Measurements from ENCODE around the gene BHMT.
"Not testable (repeated sequence)": the region's sequence is repeated elsewhere in the genome, so short reads cannot be mapped to it uniquely, and the experiment has no call there.

Gene BHMT

DNA sequence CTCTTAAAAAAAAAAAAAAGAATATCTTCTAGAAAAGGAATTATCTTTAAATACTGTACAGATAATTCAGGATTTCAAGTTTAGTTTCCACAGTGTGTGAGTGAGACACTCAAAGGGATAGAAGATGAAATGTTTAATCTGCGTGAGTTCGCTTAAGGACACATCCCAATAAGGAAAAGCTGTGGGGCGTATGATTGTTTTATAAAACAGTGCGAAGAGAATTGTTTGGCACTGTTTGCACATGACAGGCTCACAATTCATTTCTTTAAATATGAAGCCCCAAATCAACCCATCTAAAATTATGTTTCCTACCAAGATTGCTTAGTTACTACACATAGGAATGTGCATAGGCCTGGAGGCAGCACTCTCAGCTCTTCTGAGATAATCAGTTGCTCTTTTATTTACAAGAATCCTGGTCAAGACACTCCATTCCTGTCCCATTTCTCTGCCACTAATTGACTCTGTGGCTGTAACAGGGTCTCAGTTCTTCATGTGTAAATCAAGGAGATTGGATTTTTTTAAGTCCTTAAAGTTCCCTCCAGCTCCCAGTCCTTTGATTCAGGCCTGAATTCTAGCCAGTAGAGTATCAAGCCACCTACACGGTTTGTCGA lies 60.1 kb downstream of the BHMT start:
- Histone ChIP-seq H3K4me3 (ENCODE audit: low read length in 2 of 2) (no peak overlapping the region), H3K9me3 (ENCODE audit: control insufficient read depth in 2 of 2, low read length in 2 of 2) (no peaks in the 10 kb centered on the region), H3K4me1 (ENCODE audit: control insufficient read depth in 2 of 2, insufficient read depth in 2 of 2, low read length in 2 of 2) (peaks cover 2 to 12% of the 10 kb centered on the region in 2 donors), H3K36me3 (ENCODE audit: control insufficient read depth in 2 of 2, insufficient read depth in 2 of 2, low read length in 2 of 2) (no peaks in the 10 kb centered on the region), H3K27ac (ENCODE audit: low read depth in 2 of 2, low read length in 2 of 2) (no peak overlapping the region), H3K27me3 (ENCODE audit: control insufficient read depth in 2 of 2, insufficient read depth in 2 of 2, low read length in 2 of 2) (no peaks in the 10 kb centered on the region), H3K9ac (ENCODE audit: low read depth in 1 of 2, low read length in 2 of 2) (no peak overlapping the region)

DNA sequence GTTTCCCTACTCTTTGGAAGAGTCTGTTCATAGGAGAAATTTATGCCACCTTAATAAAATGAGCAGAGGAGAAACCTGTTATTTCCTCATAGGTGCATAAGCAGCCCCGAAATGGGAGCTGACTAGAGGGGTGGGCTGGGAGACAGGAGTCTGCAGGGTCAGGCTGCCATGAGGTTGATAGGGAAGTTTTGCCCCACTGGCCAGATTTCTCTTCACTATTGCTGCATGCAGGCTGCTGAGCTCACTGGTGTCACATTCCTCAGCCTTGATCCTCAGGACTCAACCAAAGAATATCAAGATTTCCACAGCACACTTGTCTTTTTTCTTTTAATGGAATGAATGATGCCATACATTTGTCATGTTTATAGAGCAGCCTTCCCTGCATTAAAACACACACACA lies 60.7 kb downstream of the BHMT start:
- H3K27ac ChIP-seq (ENCODE audit: low read depth in 2 of 2, low read length in 2 of 2): no peak overlapping the region

DNA sequence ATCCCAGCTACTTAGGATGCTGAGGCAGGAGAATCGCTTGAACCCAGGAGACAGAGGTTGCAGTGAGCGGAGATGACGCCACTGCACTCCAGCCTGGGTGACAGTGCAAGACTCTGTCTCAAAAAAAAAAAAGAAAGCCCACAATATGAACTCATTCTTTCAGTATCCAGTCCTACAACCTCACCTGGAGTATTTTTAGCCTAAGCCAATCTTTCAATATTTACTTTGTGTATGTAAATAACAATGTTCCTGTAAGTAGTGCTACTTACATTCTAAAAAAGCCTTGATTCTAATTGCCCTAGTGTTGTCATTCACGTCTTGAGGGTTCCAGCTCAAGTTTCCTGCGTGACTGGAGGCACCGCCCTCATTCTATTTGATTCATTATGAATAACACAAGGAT lies 62.0 kb downstream of the BHMT start:
- peak overlapping the region in 1 of 2 donors; percentile 51 for H3K27ac ChIP-seq (ENCODE audit: low read depth in 2 of 2, low read length in 2 of 2)
- no peaks in the 10 kb centered on the region for H3K36me3 ChIP-seq (ENCODE audit: control insufficient read depth in 2 of 2, insufficient read depth in 2 of 2, low read length in 2 of 2)
- no peaks in the 10 kb centered on the region for H3K9me3 ChIP-seq (ENCODE audit: control insufficient read depth in 2 of 2, low read length in 2 of 2)
- H3K9ac ChIP-seq (ENCODE audit: low read depth in 1 of 2, low read length in 2 of 2): no peak overlapping the region
- H3K27me3 ChIP-seq (ENCODE audit: control insufficient read depth in 2 of 2, insufficient read depth in 2 of 2, low read length in 2 of 2): no peaks in the 10 kb centered on the region
- H3K4me1 ChIP-seq (ENCODE audit: control insufficient read depth in 2 of 2, insufficient read depth in 2 of 2, low read length in 2 of 2): peaks cover 2 to 12% of the 10 kb centered on the region in 2 donors
- no peak overlapping the region for H3K4me3 ChIP-seq (ENCODE audit: low read length in 2 of 2)

More for the DNA sequence above, 60.7 kb downstream of the BHMT start:
- Histone ChIP-seq H3K4me1 (ENCODE audit: control insufficient read depth in 2 of 2, insufficient read depth in 2 of 2, low read length in 2 of 2) (peaks cover 2 to 12% of the 10 kb centered on the region in 2 donors), H3K4me3 (ENCODE audit: low read length in 2 of 2) (no peak overlapping the region), H3K9me3 (ENCODE audit: control insufficient read depth in 2 of 2, low read length in 2 of 2) (no peaks in the 10 kb centered on the region), H3K36me3 (ENCODE audit: control insufficient read depth in 2 of 2, insufficient read depth in 2 of 2, low read length in 2 of 2) (no peaks in the 10 kb centered on the region), H3K27me3 (ENCODE audit: control insufficient read depth in 2 of 2, insufficient read depth in 2 of 2, low read length in 2 of 2) (no peaks in the 10 kb centered on the region), H3K9ac (ENCODE audit: low read depth in 1 of 2, low read length in 2 of 2) (no peak overlapping the region)

- not testable (repeated sequence) for H3K4me3 ChIP-seq (ENCODE audit: low read length in 2 of 2); H3K36me3 ChIP-seq (ENCODE audit: control insufficient read depth in 2 of 2, insufficient read depth in 2 of 2, low read length in 2 of 2); H3K9ac ChIP-seq (ENCODE audit: low read depth in 1 of 2, low read length in 2 of 2); H3K4me1 ChIP-seq (ENCODE audit: control insufficient read depth in 2 of 2, insufficient read depth in 2 of 2, low read length in 2 of 2); H3K27me3 ChIP-seq (ENCODE audit: control insufficient read depth in 2 of 2, insufficient read depth in 2 of 2, low read length in 2 of 2); H3K27ac ChIP-seq (ENCODE audit: low read depth in 2 of 2, low read length in 2 of 2); H3K9me3 ChIP-seq (ENCODE audit: control insufficient read depth in 2 of 2, low read length in 2 of 2)
Observed at GRCh38 chr5:79180449-79180848, 68.8 kb downstream of the BHMT start.

GRCh38 chr5:79181419-79182022 lies 69.9 kb downstream of the BHMT start:
- no peak overlapping the region for H3K4me3 ChIP-seq (ENCODE audit: low read length in 2 of 2)
- no peaks in the 10 kb centered on the region for H3K9me3 ChIP-seq (ENCODE audit: control insufficient read depth in 2 of 2, low read length in 2 of 2)
- no peak overlapping the region for H3K27ac ChIP-seq (ENCODE audit: low read depth in 2 of 2, low read length in 2 of 2)
- H3K36me3 ChIP-seq (ENCODE audit: control insufficient read depth in 2 of 2, insufficient read depth in 2 of 2, low read length in 2 of 2): no peaks in the 10 kb centered on the region
- H3K4me1 ChIP-seq (ENCODE audit: control insufficient read depth in 2 of 2, insufficient read depth in 2 of 2, low read length in 2 of 2): no peaks in the 10 kb centered on the region
- H3K9ac ChIP-seq (ENCODE audit: low read depth in 1 of 2, low read length in 2 of 2): no peak overlapping the region
- no peaks in the 10 kb centered on the region for H3K27me3 ChIP-seq (ENCODE audit: control insufficient read depth in 2 of 2, insufficient read depth in 2 of 2, low read length in 2 of 2)

Measured in mucosa of rectum (tissue), 2 donors.